Esophagus muscularis mucosa (tissue), 4 donors: ENCODE data around the gene SLC6A3.

ENCODE experiments used
- CTCF ChIP-seq, 3 experiments: fragments of 200-600 bp in 2 of 3; fragments of 450-650 bp in 1 of 3; sonication (generic) in 2 of 3; IDR thresholded peaks; one replicate each; pipeline ENCODE4 v1.5.1; 2017 to 2019; ENCODE audit warnings: antibody characterized with exemption in 3 of 3, mild to moderate bottlenecking in 2 of 3, moderate library complexity in 1 of 3
- EP300 ChIP-seq: sonication (generic); formaldehyde crosslinking; IDR thresholded peaks from one replicate; pipeline ENCODE4 v1.6.1; 2017; ENCODE audit warnings: antibody characterized with exemption
- POLR2A ChIP-seq: fragments of 450-650 bp; IDR thresholded peaks from one replicate; pipeline ENCODE4 v1.6.1; 2017; ENCODE audit warnings: antibody characterized with exemption, moderate library complexity, mild to moderate bottlenecking, low read depth

- TF ChIP-seq CTCF (IDR thresholded peaks at IDR 0.05) = no peak
- TF ChIP-seq POLR2A = no peak
- no peak for TF ChIP-seq EP300
Measured at GRCh38 chr5:1461396-1461795, 16.2 kb upstream of the SLC6A3 start.
